SKM-1 (cell line): ENCODE data around the gene TIMMDC1.
A peak's percentile ranks its signal among the peaks of the same experiment; 100 is the strongest.

Source experiments
- DNase-seq: peaks from one replicate; lab custom pipeline; 2025; ENCODE audit not compliant: unreplicated experiment; lab: John Stamatoyannopoulos, UW

Gene TIMMDC1

DNA sequence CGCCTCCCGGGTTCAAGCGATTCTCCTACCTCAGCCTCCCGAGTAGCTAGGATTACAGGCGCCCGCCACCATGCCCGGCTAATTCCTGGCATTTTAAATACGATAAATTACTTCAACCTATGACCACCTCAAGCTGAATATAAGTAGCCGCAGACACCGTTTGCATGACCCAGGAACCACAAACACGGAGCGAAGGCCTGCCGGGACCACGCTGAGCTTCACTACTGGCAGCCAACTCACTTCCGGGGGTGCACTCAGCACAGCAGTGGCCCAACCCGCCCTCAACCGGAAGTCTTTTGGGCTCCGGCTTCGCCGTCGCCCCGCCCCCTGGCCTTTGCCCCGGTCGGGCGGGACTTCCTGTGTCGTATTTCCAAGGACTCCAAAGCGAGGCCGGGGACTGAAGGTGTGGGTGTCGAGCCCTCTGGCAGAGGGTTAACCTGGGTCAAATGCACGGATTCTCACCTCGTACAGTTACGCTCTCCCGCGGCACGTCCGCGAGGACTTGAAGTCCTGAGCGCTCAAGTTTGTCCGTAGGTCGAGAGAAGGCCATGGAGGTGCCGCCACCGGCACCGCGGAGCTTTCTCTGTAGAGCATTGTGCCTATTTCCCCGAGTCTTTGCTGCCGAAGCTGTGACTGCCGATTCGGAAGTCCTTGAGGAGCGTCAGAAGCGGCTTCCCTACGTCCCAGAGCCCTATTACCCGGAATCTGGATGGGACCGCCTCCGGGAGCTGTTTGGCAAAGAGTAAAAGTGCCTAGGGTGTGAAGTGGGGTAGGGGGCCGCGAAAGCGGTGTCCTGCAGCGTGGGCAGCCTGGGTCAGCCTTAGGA, at the start of gene TIMMDC1:
TIMMDC1 (plus strand) TSS at position 362 of the 826 bp plus-strand sequence; CDS start at position 549, 187 bp downstream.
- peak; percentile 93 for DNase-seq

DNA sequence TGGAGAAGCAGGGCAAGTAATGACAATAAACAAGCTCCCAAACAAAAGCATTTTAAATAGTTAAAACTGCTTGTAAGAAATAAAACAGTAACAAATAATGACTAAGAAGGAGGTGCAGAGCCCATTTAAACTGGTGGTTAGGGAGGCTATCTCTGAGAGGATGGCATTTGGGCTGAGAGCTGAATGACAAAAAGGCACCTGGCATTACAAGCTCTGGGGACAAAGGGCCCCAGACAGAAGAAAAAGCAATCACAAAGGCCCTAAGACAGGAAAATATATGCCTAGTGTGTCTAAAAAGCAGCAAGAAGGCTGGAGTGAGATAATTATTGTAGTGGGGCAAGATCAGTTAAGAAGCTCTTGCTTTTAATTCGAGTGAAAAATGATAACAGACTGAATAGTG, 44.5 kb upstream of the TIMMDC1 start:
- DNase-seq = no peak

GRCh38 chr3:119456469-119456868, 41.9 kb upstream of the TIMMDC1 start:
- no peak for DNase-seq

GRCh38 chr3:119457246-119457645, 41.1 kb upstream of the TIMMDC1 start:
- DNase-seq = no peak

GRCh38 chr3:119463171-119464169, 34.9 kb upstream of the TIMMDC1 start, which contains the start of gene TMEM39A:
TSS of gene TMEM39A (minus strand) at chr3:119463615. CDS start at chr3:119462074, 1,541 bp downstream.
- peak; percentile 98 for DNase-seq

- DNase-seq = no peak
These were observed 30.3 kb upstream of the TIMMDC1 start for GRCh38 chr3:119468041-119468440.

- DNase-seq = no peak
These were observed 28.7 kb upstream of the TIMMDC1 start for GRCh38 chr3:119469418-119470189.

GRCh38 chr3:119470866-119471265, 27.5 kb upstream of the TIMMDC1 start:
- no peak for DNase-seq

GRCh38 chr3:119481079-119481478, 17.3 kb upstream of the TIMMDC1 start:
- DNase-seq = no peak

- no peak for DNase-seq
These were observed 15.2 kb upstream of the TIMMDC1 start for GRCh38 chr3:119483101-119483500.

- no peak for DNase-seq
These were observed 12.8 kb upstream of the TIMMDC1 start for GRCh38 chr3:119485563-119485962.

GRCh38 chr3:119490153-119490552, 8.2 kb upstream of the TIMMDC1 start:
- no peak for DNase-seq

GRCh38 chr3:119492128-119492527, 6.2 kb upstream of the TIMMDC1 start:
- no peak for DNase-seq

DNA sequence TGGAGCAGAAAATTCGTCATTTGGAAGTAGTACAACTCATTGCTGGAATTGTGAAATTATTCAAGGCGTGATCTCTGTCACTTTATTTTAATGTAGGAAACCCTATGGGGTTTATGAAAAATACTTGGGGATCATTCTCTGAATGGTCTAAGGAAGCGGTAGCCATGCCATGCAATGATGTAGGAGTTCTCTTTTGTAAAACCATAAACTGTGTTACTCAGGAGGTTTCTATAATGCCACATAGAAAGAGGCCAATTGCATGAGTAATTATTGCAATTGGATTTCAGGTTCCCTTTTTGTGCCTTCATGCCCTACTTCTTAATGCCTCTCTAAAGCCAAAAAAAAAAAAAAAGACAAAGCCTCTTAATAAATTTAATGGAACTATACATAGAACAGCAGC, 5.5 kb upstream of the TIMMDC1 start:
- DNase-seq = no peak

GRCh38 chr3:119494597-119494996, 3.8 kb upstream of the TIMMDC1 start:
- no peak for DNase-seq

DNA sequence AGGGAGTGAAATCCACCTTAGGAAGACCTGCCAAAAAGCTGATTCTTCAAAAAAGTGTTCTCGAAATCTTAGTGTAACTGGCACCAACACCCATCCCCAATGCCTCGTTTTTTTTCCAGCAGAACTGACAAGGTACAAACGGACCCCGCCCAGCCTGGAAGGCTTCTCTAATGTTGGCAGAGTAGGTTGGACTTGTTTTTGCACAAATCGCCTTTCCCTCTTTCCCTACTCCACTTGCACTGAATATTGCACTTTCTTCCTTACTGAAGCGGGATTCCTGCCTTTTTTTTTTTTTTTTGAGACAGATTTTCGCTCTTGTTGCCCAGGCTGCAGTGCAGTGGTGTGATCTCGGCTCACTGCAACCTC, 544 bp upstream of the TIMMDC1 start:
- DNase-seq = no peak

- no peak for DNase-seq
These were observed 1.9 kb downstream of the TIMMDC1 start for GRCh38 chr3:119500265-119500664.

DNA sequence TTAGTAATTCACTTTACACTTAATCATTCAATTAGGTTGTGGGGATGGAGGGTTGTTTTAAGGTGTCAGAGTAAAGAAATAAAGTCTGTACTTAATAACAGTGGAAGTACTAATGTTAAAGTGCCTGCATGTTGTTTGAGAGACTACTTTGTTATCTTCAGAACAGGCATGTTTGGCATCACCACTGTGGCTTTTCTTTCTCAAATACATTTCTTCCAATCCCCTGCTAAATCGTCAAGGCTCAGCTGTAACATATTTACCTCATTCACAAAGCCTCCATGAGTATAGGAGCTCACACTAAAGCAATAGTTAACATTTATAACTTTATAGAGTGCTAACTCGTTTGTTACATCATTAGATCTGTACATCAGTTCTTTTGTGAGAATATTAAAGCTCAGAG, 2.6 kb downstream of the TIMMDC1 start:
- no peak for DNase-seq

DNA sequence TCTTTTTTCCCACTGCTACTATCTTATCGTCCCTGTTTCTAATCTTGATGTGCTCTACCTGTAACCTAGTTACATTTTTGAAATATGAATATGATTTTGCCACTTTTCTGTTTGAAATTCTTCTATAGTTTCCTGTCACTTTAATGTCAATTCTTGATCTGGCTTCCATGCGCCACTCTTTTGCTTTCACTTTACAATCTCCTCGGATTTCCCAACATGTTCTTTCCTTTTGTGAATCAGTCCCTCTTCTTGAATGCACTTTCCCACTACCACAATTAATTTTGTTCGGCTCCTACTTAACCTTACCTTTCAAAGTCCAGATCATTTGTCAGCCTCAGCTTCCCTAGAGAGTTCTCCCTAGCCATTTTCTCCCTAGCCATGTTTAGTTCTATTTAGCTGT, 8.3 kb downstream of the TIMMDC1 start:
- DNase-seq = no peak

GRCh38 chr3:119507404-119507803, 9.1 kb downstream of the TIMMDC1 start:
- DNase-seq = no peak
